H9 (cell line): Measurements from ENCODE around the gene TM2D1. TPM values are rescaled to one million over a fixed set of nuclear protein-coding genes. Genes with fewer than 3 reads are reported as not detected.

ENCODE experiments used
- DNase-seq: peaks from one replicate; pipeline ENCODE4 v3.0.0-alpha.2; 2017
- H2AFZ ChIP-seq: one replicate; pipeline ENCODE4 v1.6.1; 2013; ENCODE audit warnings: mild to moderate bottlenecking, low read length, control low read depth, moderate library complexity
- H2AK5ac ChIP-seq: 2 replicates; pipeline ENCODE4 v1.6.1; 2013; ENCODE audit warnings: low read length, control low read depth, mixed read lengths; ENCODE audit not compliant: insufficient read length
- H2BK120ac ChIP-seq: one replicate; pipeline ENCODE4 v1.6.1; 2013; ENCODE audit warnings: low read depth, mild to moderate bottlenecking, low read length, control low read depth, inconsistent platforms; ENCODE audit not compliant: poor library complexity, severe bottlenecking
- H2BK12ac ChIP-seq: 2 replicates; pipeline ENCODE4 v1.6.1; 2013; ENCODE audit warnings: low read length, control low read depth, mixed read lengths, low read depth; ENCODE audit not compliant: insufficient read length
- H2BK15ac ChIP-seq: 2 replicates; pipeline ENCODE4 v1.6.1; 2013; ENCODE audit warnings: low read depth, low read length, control low read depth
- H2BK20ac ChIP-seq: one replicate; pipeline ENCODE4 v1.6.1; 2013; ENCODE audit warnings: low read depth, mild to moderate bottlenecking, low read length, control low read depth, inconsistent platforms; ENCODE audit not compliant: poor library complexity, severe bottlenecking
- H2BK5ac ChIP-seq: 2 replicates; pipeline ENCODE4 v1.6.1; 2013; ENCODE audit warnings: low read length, control low read depth, mixed read lengths; ENCODE audit not compliant: insufficient read length
- H3K14ac ChIP-seq: 2 replicates; pipeline ENCODE4 v1.6.1; 2013; ENCODE audit warnings: low read length, control low read depth; ENCODE audit not compliant: insufficient read depth
- H3K18ac ChIP-seq: 2 replicates; pipeline ENCODE4 v1.6.1; 2013; ENCODE audit warnings: low read depth, mild to moderate bottlenecking, mixed read lengths, low read length, control low read depth; ENCODE audit not compliant: insufficient read length
- H3K23ac ChIP-seq: 2 replicates; pipeline ENCODE4 v1.6.1; 2013; ENCODE audit warnings: low read length, control low read depth, mixed read lengths, low read depth; ENCODE audit not compliant: insufficient read length
- H3K23me2 ChIP-seq: 2 replicates; pipeline ENCODE4 v1.6.1; 2013; ENCODE audit warnings: low read depth, mild to moderate bottlenecking, mixed read lengths, low read length, control low read depth; ENCODE audit not compliant: insufficient read length, poor library complexity, severe bottlenecking
- H3K27ac ChIP-seq: 2 replicates; pipeline ENCODE4 v1.5.1; 2013; ENCODE audit warnings: low read length, control low read depth, mixed read lengths, low read depth; ENCODE audit not compliant: insufficient read length
- H3K27me3 ChIP-seq: 2 replicates; pipeline ENCODE4 v1.6.1; 2013; ENCODE audit warnings: low read length, control low read depth, inconsistent platforms; ENCODE audit not compliant: insufficient read depth
- H3K4ac ChIP-seq: 2 replicates; pipeline ENCODE4 v1.6.1; 2013; ENCODE audit warnings: low read depth, mild to moderate bottlenecking, control low read depth, inconsistent platforms, low read length, moderate library complexity
- H3K4me1 ChIP-seq: 2 replicates; pipeline ENCODE4 v1.6.1; 2013; ENCODE audit warnings: low read length, control low read depth, inconsistent platforms; ENCODE audit not compliant: insufficient read depth
- H3K4me2 ChIP-seq: 2 replicates; pipeline ENCODE4 v1.6.1; 2013; ENCODE audit warnings: low read length, control low read depth, mixed read lengths; ENCODE audit not compliant: insufficient read length, insufficient read depth
- H3K56ac ChIP-seq: 2 replicates; pipeline ENCODE4 v1.6.1; 2013; ENCODE audit warnings: low read depth, mild to moderate bottlenecking, mixed read lengths, low read length, control low read depth; ENCODE audit not compliant: insufficient read length
- H3K79me1 ChIP-seq: 2 replicates; pipeline ENCODE4 v1.6.1; 2013; ENCODE audit warnings: low read depth, mild to moderate bottlenecking, moderate library complexity, low read length, control low read depth, inconsistent platforms; ENCODE audit not compliant: insufficient read depth, poor library complexity, severe bottlenecking
- H3K79me2 ChIP-seq: 2 replicates; pipeline ENCODE4 v1.6.1; 2013; ENCODE audit warnings: low read length, control low read depth, inconsistent platforms; ENCODE audit not compliant: insufficient read depth
- H3K9ac ChIP-seq: 2 replicates; pipeline ENCODE4 v1.6.1; 2013; ENCODE audit warnings: low read length, control low read depth, mixed read lengths; ENCODE audit not compliant: insufficient read length; ENCODE audit errors: extremely low read depth
- H3K9me3 ChIP-seq: one replicate; pipeline ENCODE4 v1.6.1; 2013; ENCODE audit warnings: low read depth, low read length, inconsistent platforms; ENCODE audit not compliant: control insufficient read depth
- H3T11ph ChIP-seq: one replicate; pipeline ENCODE4 v1.6.1; 2013; ENCODE audit warnings: mild to moderate bottlenecking, low read length, control low read depth, inconsistent platforms
- H4K20me1 ChIP-seq: one replicate; pipeline ENCODE4 v1.6.1; 2013; ENCODE audit not compliant: control insufficient read depth, insufficient read length, insufficient read depth
- H4K5ac ChIP-seq: 2 replicates; pipeline ENCODE4 v1.6.1; 2013; ENCODE audit warnings: low read depth, mild to moderate bottlenecking, mixed read lengths, low read length, control low read depth; ENCODE audit not compliant: insufficient read length
- H4K8ac ChIP-seq: replicated peaks from 2 replicates; pipeline ENCODE4 v1.6.1; 2013; ENCODE audit warnings: low read length, control low read depth, mixed read lengths, low read depth; ENCODE audit not compliant: insufficient read length
- H4K91ac ChIP-seq: 2 replicates; pipeline ENCODE4 v1.6.1; 2013; ENCODE audit warnings: low read depth, mild to moderate bottlenecking, moderate library complexity, mixed read lengths, low read length, control low read depth; ENCODE audit not compliant: insufficient read length
- H3K27ac Mint-ChIP-seq, 3 experiments: 2 replicates in 2 of 3; 3 replicates in 1 of 3; pipeline ENCODE4 v1.8.0; 2020 to 2021; ENCODE audit warnings: mixed read lengths in 3 of 3, mild to moderate bottlenecking in 1 of 3, moderate library complexity in 1 of 3
- H3K27me3 Mint-ChIP-seq: 2 replicates; pipeline ENCODE4 v1.8.0; 2021; ENCODE audit warnings: low read depth, mild to moderate bottlenecking, moderate library complexity, mixed read lengths
- H3K36me3 Mint-ChIP-seq, 3 experiments: 2 replicates in 2 of 3; 3 replicates in 1 of 3; pipeline ENCODE4 v1.8.0; 2020 to 2021; ENCODE audit warnings: low read depth in 3 of 3, mixed read lengths in 3 of 3; ENCODE audit not compliant: insufficient read depth in 1 of 3
- H3K4me1 Mint-ChIP-seq, 2 experiments: 2 replicates each; pipeline ENCODE4 v1.8.0; 2020; ENCODE audit warnings: mixed read lengths in 2 of 2
- H3K4me3 Mint-ChIP-seq, 2 experiments: 2 replicates in 1 of 2; 3 replicates in 1 of 2; pipeline ENCODE4 v1.8.0; 2020 to 2021; ENCODE audit warnings: mild to moderate bottlenecking in 2 of 2, mixed read lengths in 2 of 2, moderate library complexity in 1 of 2
- H3K9me3 Mint-ChIP-seq, 2 experiments: 2 replicates in 1 of 2; 3 replicates in 1 of 2; pipeline ENCODE4 v1.8.0; 2020; ENCODE audit warnings: mild to moderate bottlenecking in 2 of 2, mixed read lengths in 2 of 2, moderate library complexity in 1 of 2
- CTCF ChIP-seq: fragments of 200-600 bp; sonication (generic); conservative IDR thresholded peaks from 3 replicates; pipeline ENCODE4 v1.8.0; 2021; ENCODE audit warnings: antibody characterized with exemption, mild to moderate bottlenecking
- WGBS: extraction: QIAGEN DNeasy Blood & Tissue Kit; methylation state at CpG from one replicate; pipeline ENCODE4 v1.1.7; 2013; ENCODE audit warnings: missing lambda C conversion rate, low lambda C conversion rate, mixed read lengths; ENCODE audit not compliant: insufficient read length; ENCODE audit errors: extremely low coverage; 5-methylcytosine and 5-hydroxymethylcytosine counted together
- total RNA-seq: library from RNA; stranded (reverse); gene quantifications from 2 replicates; pipeline ENCODE4 v1.2.1, GENCODE V29; 2021

Gene TM2D1
- total RNA-seq, 1 experiment from 2014 or later = 20.3 TPM

- Histone ChIP-seq H3K9ac (no peak overlapping the region), H3K27ac (no peak overlapping the region), H3K18ac (no peak overlapping the region), H3K14ac (no peak overlapping the region), H3T11ph (no peak overlapping the region), H3K27me3 (no peaks in the 10 kb centered on the region), H4K20me1 (no peaks in the 10 kb centered on the region), H3K9me3 (no peaks in the 10 kb centered on the region), H2BK120ac (no peak overlapping the region), H4K91ac (no peak overlapping the region), H3K23ac (no peak overlapping the region), H4K5ac (no peak overlapping the region), H3K23me2 (no peaks in the 10 kb centered on the region), H2AFZ (no peak overlapping the region), H2AK5ac (no peak overlapping the region), H3K79me1 (no peaks in the 10 kb centered on the region), H3K4me1 (no peaks in the 10 kb centered on the region), H2BK5ac (no peak overlapping the region), H4K8ac (no peak overlapping the region), H3K79me2 (no peaks in the 10 kb centered on the region), H3K4me2 (no peak overlapping the region), H2BK20ac (no peak overlapping the region), H2BK12ac (no peak overlapping the region), H3K56ac (no peak overlapping the region), H3K4ac (no peak overlapping the region), H2BK15ac (no peak overlapping the region)
- TF ChIP-seq CTCF = no peak
- H3K36me3 Mint-ChIP-seq = no peaks in the 10 kb centered on the region
- DNase-seq = no peak
- no CpG with 5 or more reads among the region's 5 CpGs for WGBS
- H3K4me1 Mint-ChIP-seq = no peaks in the 10 kb centered on the region
- H3K27ac Mint-ChIP-seq = no peak overlapping the region
- no peaks in the 10 kb centered on the region for H3K9me3 Mint-ChIP-seq
- no peak overlapping the region for H3K4me3 Mint-ChIP-seq
- H3K27me3 Mint-ChIP-seq = no peaks in the 10 kb centered on the region; the same call in 1 of the 2 replicates
These were observed 75.8 kb downstream of the TM2D1 start for GRCh38 chr1:61648983-61649742.
